Endothelial cell of umbilical vein (primary cell): Measurements from ENCODE around the gene PRM1. TPM values are rescaled to one million over a fixed set of nuclear protein-coding genes. Genes with fewer than 3 reads are reported as not detected.

ENCODE experiments used
- BruUV-seq: library from RNA; stranded (reverse); fragments of 400-500 nt; replicated peaks from 2 replicates; lab custom pipeline; 2021; lab: Mats Ljungman, UMichigan
- CTCF ChIA-PET: fragments of 300-600, 350-600 bp; sonication (Branson Sonifier 250); formaldehyde crosslinking; loops from one replicate; lab custom pipeline; 2021; ENCODE audit warnings: antibody characterized with exemption, inconsistent platforms; lab: Charles Lee
- POLR2A ChIA-PET: fragments of 300-600, 350-600 bp; sonication (Branson Sonifier 250); formaldehyde crosslinking; loops from one replicate; lab custom pipeline; 2021; ENCODE audit warnings: antibody characterized with exemption, inconsistent platforms; lab: Charles Lee
- DNase-seq: peaks from one replicate; pipeline ENCODE4 v3.0.0-alpha.2; 2011; ENCODE audit warnings: low read depth, low spot score
- FAIRE-seq: peaks from 2 replicates; lab custom pipeline; 2011; peaks lifted over from hg19 to GRCh38; lab: Jason Lieb, UNC
- H2AFZ ChIP-seq: 2 replicates; pipeline ENCODE4 v1.6.0; 2012; ENCODE audit warnings: low read depth, low read length, control low read depth, inconsistent platforms
- H3K27ac ChIP-seq: 2 replicates; pipeline ENCODE4 v1.5.1; 2011; ENCODE audit warnings: low read depth, mild to moderate bottlenecking, control low read depth, low read length, moderate library complexity; ENCODE audit not compliant: insufficient read depth
- H3K27me3 ChIP-seq, 2 experiments: 2 replicates each; pipeline versions ENCODE4 v1.6.0 to v1.6.1; 2011; ENCODE audit warnings: low read length in 2 of 2, mixed read lengths in 1 of 2; ENCODE audit not compliant: control insufficient read depth in 2 of 2, insufficient read depth in 2 of 2
- H3K36me3 ChIP-seq, 2 experiments: 2 replicates in 1 of 2; 3 replicates in 1 of 2; pipeline ENCODE4 v1.5.1; 2011; ENCODE audit warnings: low read length in 2 of 2, mild to moderate bottlenecking in 1 of 2, moderate library complexity in 1 of 2; ENCODE audit not compliant: control insufficient read depth in 2 of 2, insufficient read depth in 2 of 2; ENCODE audit errors: extremely low read depth in 1 of 2
- H3K4me1 ChIP-seq: 3 replicates; pipeline ENCODE4 v1.5.1; 2011; ENCODE audit warnings: mild to moderate bottlenecking, low read length; ENCODE audit not compliant: control insufficient read depth, insufficient read depth; ENCODE audit errors: extremely low read depth
- H3K4me2 ChIP-seq: 2 replicates; pipeline ENCODE4 v1.6.1; 2011; ENCODE audit warnings: low read length, control low read depth, mixed read lengths; ENCODE audit not compliant: insufficient read depth
- H3K4me3 ChIP-seq, 3 experiments: fragments of 200-600 bp in 1 of 3; sonication (generic), shearing (Covaris generic) in 1 of 3; replicated peaks in 1 of 3; 2 replicates each; pipeline ENCODE4 v1.5.1; 2011 to 2016; ENCODE audit warnings: control low read depth in 3 of 3, low read length in 3 of 3, mild to moderate bottlenecking in 2 of 3, inconsistent platforms in 1 of 3, low read depth in 1 of 3, moderate library complexity in 1 of 3; ENCODE audit not compliant: insufficient read depth in 1 of 3
- H3K79me2 ChIP-seq: 2 replicates; pipeline ENCODE4 v1.6.0; 2012; ENCODE audit warnings: low read length, inconsistent platforms; ENCODE audit not compliant: control insufficient read depth, insufficient read depth
- H3K9ac ChIP-seq: replicated peaks from 2 replicates; pipeline ENCODE3; 2011; ENCODE audit warnings: low read length, control low read depth; ENCODE audit not compliant: insufficient read depth; ENCODE audit errors: extremely low read depth
- H3K9me1 ChIP-seq: replicated peaks from 3 replicates; pipeline ENCODE4 v1.6.0; 2011; ENCODE audit warnings: mild to moderate bottlenecking, low read length; ENCODE audit not compliant: control insufficient read depth, insufficient read depth; ENCODE audit errors: extremely low read depth
- H3K9me3 ChIP-seq: replicated peaks from 2 replicates; pipeline ENCODE4 v1.5.1; 2012; ENCODE audit warnings: low read length, inconsistent platforms; ENCODE audit not compliant: control insufficient read depth, insufficient read depth
- H4K20me1 ChIP-seq: replicated peaks from 2 replicates; pipeline ENCODE3; 2011; ENCODE audit warnings: mild to moderate bottlenecking, low read length; ENCODE audit not compliant: control insufficient read depth, insufficient read depth; ENCODE audit errors: extremely low read depth
- CTCF ChIP-seq, 2 donors: IDR thresholded peaks; 1 replicate in 1 of 2; 2 replicates in 1 of 2; pipeline ENCODE4 v1.5.1; 2011; ENCODE audit warnings: low read length in 2 of 2, mild to moderate bottlenecking in 2 of 2, moderate library complexity in 2 of 2, control low read depth in 1 of 2, inconsistent platforms in 1 of 2, low read depth in 1 of 2; ENCODE audit not compliant: insufficient read depth in 1 of 2; ENCODE audit errors: extremely low read depth in 1 of 2
- EZH2 ChIP-seq: IDR thresholded peaks from 2 replicates; pipeline ENCODE4 v1.6.1; 2012; ENCODE audit warnings: borderline replicate concordance, low read depth, mild to moderate bottlenecking, moderate library complexity, low read length, inconsistent platforms; ENCODE audit not compliant: severe bottlenecking
- FOS ChIP-seq: IDR thresholded peaks from 2 replicates; pipeline ENCODE4 v1.6.1; 2011; ENCODE audit warnings: mild to moderate bottlenecking, low read length, moderate library complexity, borderline replicate concordance; ENCODE audit not compliant: insufficient read depth
- GATA2 ChIP-seq: IDR thresholded peaks from 2 replicates; pipeline ENCODE4 v1.7.0; 2011; ENCODE audit warnings: low read depth, mild to moderate bottlenecking, moderate library complexity, mixed read lengths, low read length; ENCODE audit not compliant: insufficient read length, insufficient read depth
- JUN ChIP-seq: IDR thresholded peaks from 2 replicates; pipeline ENCODE4 v1.6.1; 2011; ENCODE audit warnings: borderline replicate concordance, low read depth; ENCODE audit not compliant: insufficient read length, insufficient read depth
- MAX ChIP-seq: IDR thresholded peaks from 2 replicates; pipeline ENCODE4 v1.6.1; 2011; ENCODE audit not compliant: insufficient read depth, insufficient read length
- MYC ChIP-seq: IDR thresholded peaks from one replicate; pipeline ENCODE4 v1.6.1; 2011; ENCODE audit warnings: mild to moderate bottlenecking, low read depth, low read length
- POLR2A ChIP-seq: IDR thresholded peaks from 2 replicates; pipeline ENCODE4 v1.6.1; 2012; ENCODE audit warnings: low read depth, mild to moderate bottlenecking, control low read depth, low read length
- POLR2AphosphoS5 ChIP-seq: IDR thresholded peaks from 2 replicates; pipeline ENCODE4 v1.6.1; 2012; ENCODE audit warnings: low read depth, mild to moderate bottlenecking, control low read depth, low read length, moderate library complexity; ENCODE audit not compliant: insufficient read depth
- dilution Hi-C: fragments of 300-500 bp; cut with MboI; formaldehyde crosslinking; loops from one replicate; pipeline ENCODE4 v1.15.0; 2019; ENCODE audit warnings: low sequenced_read_pairs; ENCODE audit not compliant: extremely low pct_ligation_motif_present
- intact Hi-C: fragments of 100-400 bp; cut with micrococcal nuclease; formaldehyde crosslinking; loops from one replicate; pipeline ENCODE4 v1.10.0; 2022
- polyA plus RNA-seq, 4 experiments: library from polyadenylated mRNA; depleted of rRNA in 3 of 4; stranded (reverse) in 3 of 4; unstranded in 1 of 4; fragments of >200 nt; gene quantifications; 2 replicates each; pipeline versions ENCODE4 v1.2.1 to v1.2.3, GENCODE V29; 2011 to 2012; ENCODE audit warnings: missing spikeins in 1 of 4
- total RNA-seq: library from RNA; stranded (reverse); gene quantifications from 2 replicates; pipeline ENCODE4 v1.2.3, GENCODE V29; 2021

The PRM1 gene
- total and polyA plus RNA-seq, 2 donors (not counting 3 experiments of a cell fraction or from before 2014, with no cell fraction given) = not detected

GRCh38 chr16:11252482-11252931, 28.6 kb downstream of the PRM1 start:
- no peak for TF ChIP-seq POLR2AphosphoS5
- TF ChIP-seq MYC = no peak
- no peak for TF ChIP-seq GATA2
- TF ChIP-seq CTCF (IDR thresholded peaks at IDR 0.05; ENCODE audit: extremely low read depth in 1 of 2, insufficient read depth in 1 of 2, low read depth in 1 of 2, low read length in 2 of 2) = no peak
- no peak for TF ChIP-seq JUN
- TF ChIP-seq EZH2 = no peak
- TF ChIP-seq MAX = no peak
- no peak for TF ChIP-seq POLR2A
- TF ChIP-seq FOS = no peak
- ChIA-PET POLR2A (no interaction called here), CTCF (interaction anchor here (1.0 to 1.2 kb wide), 3 partner anchors 34 to 289 kb away, joined by 3 to 4 read pairs (median 3); no protein-coding TSS in a partner anchor)
- Histone ChIP-seq H3K36me3 (no peaks in the 10 kb centered on the region), H3K79me2 (no peaks in the 10 kb centered on the region), H3K4me2 (no peak overlapping the region), H3K27ac (no peak overlapping the region), H3K4me1 (peaks cover 10% of the 10 kb centered on the region), H3K9me1 (no peaks in the 10 kb centered on the region), H4K20me1 (no peaks in the 10 kb centered on the region), H3K9me3 (no peaks in the 10 kb centered on the region), H3K4me3 (no peak overlapping the region), H2AFZ (no peak overlapping the region), H3K9ac (no peak overlapping the region), H3K27me3 (peaks cover 0 to 1% of the 10 kb centered on the region in 2 experiments)
- FAIRE-seq (no peak), DNase-seq (no peak)
- dilution Hi-C loops (no loop called here), intact Hi-C loops (loop anchor here (10.0 kb wide), 1 partner anchor 62 kb away; no protein-coding TSS in a partner anchor)
- BruUV-seq = no TSS peak
